Measurements from ENCODE around the gene ADCK1.

DNA sequence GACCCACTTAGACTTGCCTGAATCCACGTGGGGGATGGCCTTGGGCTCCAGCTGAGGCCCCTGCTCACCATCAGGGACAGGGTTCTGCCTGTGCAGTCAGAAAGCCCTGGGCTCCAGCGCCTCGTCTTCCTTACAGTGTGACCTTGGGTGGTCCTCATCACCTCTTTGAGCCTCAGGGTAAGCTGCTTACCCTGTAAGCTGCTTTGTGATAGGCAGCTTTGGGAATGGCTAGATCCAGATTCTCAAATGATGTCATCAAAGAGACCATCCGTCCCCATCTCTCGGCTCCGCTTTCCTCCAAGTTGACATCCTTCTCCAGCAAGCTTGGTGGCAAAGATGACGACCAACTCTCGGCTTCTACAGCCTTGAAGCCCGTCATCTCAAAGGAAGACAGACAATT, 127.0 kb downstream of the ADCK1 start:
- TF ChIP-seq, protein P1, sequence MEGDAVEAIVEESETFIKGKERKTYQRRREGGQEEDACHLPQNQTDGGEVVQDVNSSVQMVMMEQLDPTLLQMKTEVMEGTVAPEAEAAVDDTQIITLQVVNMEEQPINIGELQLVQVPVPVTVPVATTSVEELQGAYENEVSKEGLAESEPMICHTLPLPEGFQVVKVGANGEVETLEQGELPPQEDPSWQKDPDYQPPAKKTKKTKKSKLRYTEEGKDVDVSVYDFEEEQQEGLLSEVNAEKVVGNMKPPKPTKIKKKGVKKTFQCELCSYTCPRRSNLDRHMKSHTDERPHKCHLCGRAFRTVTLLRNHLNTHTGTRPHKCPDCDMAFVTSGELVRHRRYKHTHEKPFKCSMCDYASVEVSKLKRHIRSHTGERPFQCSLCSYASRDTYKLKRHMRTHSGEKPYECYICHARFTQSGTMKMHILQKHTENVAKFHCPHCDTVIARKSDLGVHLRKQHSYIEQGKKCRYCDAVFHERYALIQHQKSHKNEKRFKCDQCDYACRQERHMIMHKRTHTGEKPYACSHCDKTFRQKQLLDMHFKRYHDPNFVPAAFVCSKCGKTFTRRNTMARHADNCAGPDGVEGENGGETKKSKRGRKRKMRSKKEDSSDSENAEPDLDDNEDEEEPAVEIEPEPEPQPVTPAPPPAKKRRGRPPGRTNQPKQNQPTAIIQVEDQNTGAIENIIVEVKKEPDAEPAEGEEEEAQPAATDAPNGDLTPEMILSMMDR (IDR thresholded peaks at IDR 0.05) = no peak
- no peak for TF ChIP-seq POLR2A (IDR thresholded peaks at IDR 0.05)

All from transverse colon (tissue), 3 donors.